ENCODE results near the gene TPSAB1. TPM values are rescaled to one million over a fixed set of nuclear protein-coding genes. Genes with fewer than 3 reads are reported as not detected.
"Not testable (repeated sequence)": the region's sequence is repeated elsewhere in the genome, so short reads cannot be mapped to it uniquely, and the experiment has no call there.

Gene TPSAB1
- total and polyA plus RNA-seq, 4 donors: 10.1 to 129 (median 89.3) TPM; not detected in 1

DNA sequence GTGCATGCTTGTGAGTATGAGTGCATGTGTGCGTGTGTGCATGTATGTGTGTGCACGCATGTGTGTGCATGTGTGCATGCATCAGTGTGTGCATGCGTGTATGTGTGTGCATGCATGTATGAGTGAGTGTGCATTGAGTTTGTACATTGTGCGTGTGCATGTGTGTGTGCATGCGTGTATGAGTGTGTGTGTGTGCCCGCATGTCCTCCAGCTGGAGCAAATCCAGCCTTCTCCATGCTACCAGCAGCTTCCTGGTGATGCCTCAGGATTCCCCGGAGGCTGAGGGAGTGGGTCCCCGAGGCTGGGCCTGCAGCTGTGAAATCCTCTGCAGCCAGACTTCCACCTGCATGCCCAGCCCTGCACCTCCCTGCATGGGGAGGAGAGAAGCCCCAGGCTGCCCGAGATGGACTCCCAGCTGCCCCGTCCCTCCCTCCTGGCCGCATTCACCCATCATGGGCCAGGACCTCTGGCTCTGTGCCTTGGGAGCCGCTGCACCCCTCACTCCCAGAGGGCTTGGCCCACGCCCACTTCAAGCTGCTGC, 24.7 kb downstream of the TPSAB1 start:
- Histone ChIP-seq H3K27me3 (ENCODE audit: control insufficient read depth in 3 of 3, insufficient read depth in 3 of 3, low read length in 2 of 3) (peaks cover 2 to 24% (median 13%) of the 10 kb centered on the region in 3 donors), H3K4me1 (ENCODE audit: control insufficient read depth in 5 of 5, insufficient read depth in 5 of 5, low read length in 5 of 5) (peaks cover 0 to 7% (median 0%) of the 10 kb centered on the region in 5 donors), H3K9ac (ENCODE audit: insufficient read depth in 1 of 2, low read length in 2 of 2) (no peak overlapping the region), H3K9me3 (ENCODE audit: control insufficient read depth in 4 of 4, insufficient read depth in 3 of 4, low read length in 3 of 4) (peaks cover 0 to 10% (median 0%) of the 10 kb centered on the region in 4 donors), H3K27ac (ENCODE audit: low read depth in 1 of 2, low read length in 1 of 2) (no peak overlapping the region), H3K36me3 (ENCODE audit: control insufficient read depth in 4 of 4, insufficient read depth in 4 of 4, low read length in 4 of 4) (no peaks in the 10 kb centered on the region), H3K4me3 (no peak overlapping the region)
- 83 to 89% methylated on average over 13 of the region's 13 CpGs for WGBS, 2 donors
- DNase-seq (no peak), ATAC-seq (ENCODE audit: insufficient read depth, low FRiP score) (no peak)
- TF ChIP-seq, protein P1, sequence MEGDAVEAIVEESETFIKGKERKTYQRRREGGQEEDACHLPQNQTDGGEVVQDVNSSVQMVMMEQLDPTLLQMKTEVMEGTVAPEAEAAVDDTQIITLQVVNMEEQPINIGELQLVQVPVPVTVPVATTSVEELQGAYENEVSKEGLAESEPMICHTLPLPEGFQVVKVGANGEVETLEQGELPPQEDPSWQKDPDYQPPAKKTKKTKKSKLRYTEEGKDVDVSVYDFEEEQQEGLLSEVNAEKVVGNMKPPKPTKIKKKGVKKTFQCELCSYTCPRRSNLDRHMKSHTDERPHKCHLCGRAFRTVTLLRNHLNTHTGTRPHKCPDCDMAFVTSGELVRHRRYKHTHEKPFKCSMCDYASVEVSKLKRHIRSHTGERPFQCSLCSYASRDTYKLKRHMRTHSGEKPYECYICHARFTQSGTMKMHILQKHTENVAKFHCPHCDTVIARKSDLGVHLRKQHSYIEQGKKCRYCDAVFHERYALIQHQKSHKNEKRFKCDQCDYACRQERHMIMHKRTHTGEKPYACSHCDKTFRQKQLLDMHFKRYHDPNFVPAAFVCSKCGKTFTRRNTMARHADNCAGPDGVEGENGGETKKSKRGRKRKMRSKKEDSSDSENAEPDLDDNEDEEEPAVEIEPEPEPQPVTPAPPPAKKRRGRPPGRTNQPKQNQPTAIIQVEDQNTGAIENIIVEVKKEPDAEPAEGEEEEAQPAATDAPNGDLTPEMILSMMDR (IDR thresholded peaks at IDR 0.05; ENCODE audit: control extremely low read depth, extremely low read depth): no peak

DNA sequence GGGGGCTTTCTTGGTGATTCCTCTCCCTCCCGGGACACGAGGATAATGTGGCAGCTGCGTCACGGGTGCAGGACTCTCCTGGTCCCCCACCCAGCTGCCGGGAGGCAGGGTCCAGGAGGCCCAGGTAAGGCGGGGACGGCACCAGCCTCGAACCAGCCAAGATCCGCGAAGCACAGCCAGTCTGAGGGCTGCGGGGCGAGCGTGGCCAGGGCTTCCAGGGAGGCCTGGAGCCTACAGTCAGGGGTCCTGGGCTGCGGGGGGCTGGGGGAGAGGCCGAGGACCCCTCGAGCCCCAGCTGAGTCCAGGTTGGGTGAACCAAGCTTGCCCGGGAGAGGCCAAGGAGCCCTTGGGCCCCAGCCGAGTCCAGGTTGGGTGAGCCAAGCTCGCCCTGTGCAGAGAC, 25.3 kb downstream of the TPSAB1 start:
- no peak overlapping the region for H3K9ac ChIP-seq (ENCODE audit: insufficient read depth in 1 of 2, low read length in 2 of 2)
- peaks cover 0 to 10% (median 0%) of the 10 kb centered on the region in 4 donors for H3K9me3 ChIP-seq (ENCODE audit: control insufficient read depth in 4 of 4, insufficient read depth in 3 of 4, low read length in 3 of 4)
- 86 to 92% methylated on average over 18 to 19 of the region's 19 CpGs for WGBS, 2 donors
- no peak overlapping the region for H3K4me3 ChIP-seq
- DNase-seq: no peak
- H3K36me3 ChIP-seq (ENCODE audit: control insufficient read depth in 4 of 4, insufficient read depth in 4 of 4, low read length in 4 of 4): no peaks in the 10 kb centered on the region
- peaks cover 0 to 7% (median 0%) of the 10 kb centered on the region in 5 donors for H3K4me1 ChIP-seq (ENCODE audit: control insufficient read depth in 5 of 5, insufficient read depth in 5 of 5, low read length in 5 of 5)
- TF ChIP-seq, protein P1 (IDR thresholded peaks at IDR 0.05; ENCODE audit: control extremely low read depth, extremely low read depth): no peak
- ATAC-seq (ENCODE audit: insufficient read depth, low FRiP score): no peak
- H3K27me3 ChIP-seq (ENCODE audit: control insufficient read depth in 3 of 3, insufficient read depth in 3 of 3, low read length in 2 of 3): peaks cover 0 to 17% (median 7%) of the 10 kb centered on the region in 3 donors
- H3K27ac ChIP-seq (ENCODE audit: low read depth in 1 of 2, low read length in 1 of 2): no peak overlapping the region

DNA sequence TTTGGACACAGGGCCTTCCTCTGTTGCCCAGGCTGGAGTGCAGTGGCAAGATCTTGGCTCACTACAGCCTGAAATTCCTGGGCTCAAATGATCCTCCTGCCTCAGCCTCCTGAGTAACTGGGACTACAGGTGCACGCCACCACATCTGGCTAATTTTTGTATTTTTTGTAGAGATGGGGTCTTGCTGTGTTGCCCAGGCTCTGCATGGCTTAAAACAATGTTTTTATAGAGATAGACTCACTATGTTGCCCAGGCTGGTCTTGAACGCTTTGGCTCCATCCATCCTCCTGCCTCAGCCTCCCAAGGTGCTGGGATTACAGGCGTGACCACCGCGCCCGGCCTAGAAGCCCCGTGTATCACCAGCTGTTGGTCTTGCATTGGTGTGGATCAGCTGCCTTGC, 28.9 kb downstream of the TPSAB1 start:
- H3K4me3 ChIP-seq; H3K27me3 ChIP-seq (ENCODE audit: control insufficient read depth in 3 of 3, insufficient read depth in 3 of 3, low read length in 2 of 3); H3K27ac ChIP-seq (ENCODE audit: low read depth in 1 of 2, low read length in 1 of 2); ATAC-seq (ENCODE audit: insufficient read depth, low FRiP score); H3K9ac ChIP-seq (ENCODE audit: insufficient read depth in 1 of 2, low read length in 2 of 2); H3K36me3 ChIP-seq (ENCODE audit: control insufficient read depth in 4 of 4, insufficient read depth in 4 of 4, low read length in 4 of 4); DNase-seq: not testable (repeated sequence)
- Histone ChIP-seq H3K9me3 (ENCODE audit: control insufficient read depth in 4 of 4, insufficient read depth in 3 of 4, low read length in 3 of 4) (peaks cover 0 to 12% (median 0%) of the 10 kb centered on the region in 4 donors), H3K4me1 (ENCODE audit: control insufficient read depth in 5 of 5, insufficient read depth in 5 of 5, low read length in 5 of 5) (peaks cover 0 to 11% (median 6%) of the 10 kb centered on the region in 5 donors)
- 94 to 95% methylated on average over 7 of the region's 7 CpGs for WGBS, 2 donors

DNA sequence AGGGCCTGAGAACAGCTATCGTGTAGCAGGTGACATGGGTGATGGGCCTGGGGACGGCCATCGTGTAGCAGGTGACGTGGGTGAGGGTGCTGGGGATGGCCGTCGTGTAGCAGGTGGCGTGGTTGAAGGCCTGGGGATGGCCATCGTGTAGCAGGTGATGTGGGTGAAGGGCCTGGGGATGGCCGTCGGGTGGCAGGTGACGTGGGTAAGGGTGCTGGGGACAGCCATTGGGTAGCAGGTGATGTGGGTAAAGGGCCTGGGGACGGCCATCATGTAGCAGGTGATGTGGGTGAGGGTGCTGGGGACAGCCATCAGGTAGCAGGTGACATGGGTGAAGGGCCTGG, 30.8 kb downstream of the TPSAB1 start:
- Histone ChIP-seq H3K4me3 (no peak overlapping the region), H3K27me3 (ENCODE audit: control insufficient read depth in 3 of 3, insufficient read depth in 3 of 3, low read length in 2 of 3) (no peaks in the 10 kb centered on the region), H3K27ac (ENCODE audit: low read depth in 1 of 2, low read length in 1 of 2) (no peak overlapping the region), H3K9ac (ENCODE audit: insufficient read depth in 1 of 2, low read length in 2 of 2) (no peak overlapping the region), H3K36me3 (ENCODE audit: control insufficient read depth in 4 of 4, insufficient read depth in 4 of 4, low read length in 4 of 4) (no peaks in the 10 kb centered on the region), H3K4me1 (ENCODE audit: control insufficient read depth in 5 of 5, insufficient read depth in 5 of 5, low read length in 5 of 5) (peaks cover 0 to 11% (median 4%) of the 10 kb centered on the region in 5 donors), H3K9me3 (ENCODE audit: control insufficient read depth in 4 of 4, insufficient read depth in 3 of 4, low read length in 3 of 4) (peaks cover 0 to 6% (median 0%) of the 10 kb centered on the region in 4 donors)
- TF ChIP-seq, protein P1 (IDR thresholded peaks at IDR 0.05; ENCODE audit: control extremely low read depth, extremely low read depth): no peak
- 78 to 84% methylated on average over 12 of the region's 12 CpGs for WGBS, 2 donors
- ATAC-seq (ENCODE audit: insufficient read depth, low FRiP score) (no peak), DNase-seq (peak in 1 of 3 donors; percentile 51)

DNA sequence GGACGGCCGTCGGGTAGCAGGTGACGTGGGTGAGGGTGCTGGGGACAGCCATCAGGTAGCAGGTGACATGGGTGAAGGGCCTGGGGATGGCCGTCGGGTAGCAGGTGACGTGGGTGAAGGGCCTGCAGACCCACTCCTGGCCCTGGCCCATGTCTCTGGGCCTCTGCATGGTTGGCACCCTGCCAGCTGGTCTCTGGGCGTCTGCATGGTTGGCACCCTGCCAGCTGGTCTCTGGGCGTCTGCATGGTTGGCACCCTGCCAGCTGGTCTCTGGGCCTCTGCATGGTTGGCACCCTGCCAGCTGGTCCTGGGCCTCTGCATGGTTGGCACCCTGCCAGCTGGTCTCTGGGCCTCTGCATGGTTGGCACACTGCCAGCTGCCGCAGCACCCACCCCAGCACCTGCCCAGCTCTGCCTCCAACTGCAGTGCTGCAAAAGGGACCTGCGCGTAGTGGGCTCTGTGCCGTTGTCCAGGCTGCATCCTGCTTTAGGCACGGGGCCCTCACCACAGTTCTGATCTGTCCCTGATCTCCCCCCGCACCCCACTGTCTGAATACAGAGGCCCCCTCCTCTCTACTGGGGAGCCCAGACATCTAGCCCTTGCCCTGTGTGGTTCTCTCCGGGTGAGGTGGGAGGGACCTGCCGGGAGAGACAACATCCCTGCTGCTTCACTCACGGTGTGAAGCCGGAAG, 31.4 kb downstream of the TPSAB1 start:
- peak; percentile 60 to 78 (median 68) for DNase-seq
- not testable (repeated sequence) for H3K27me3 ChIP-seq (ENCODE audit: control insufficient read depth in 3 of 3, insufficient read depth in 3 of 3, low read length in 2 of 3); ATAC-seq (ENCODE audit: insufficient read depth, low FRiP score); H3K27ac ChIP-seq (ENCODE audit: low read depth in 1 of 2, low read length in 1 of 2); H3K36me3 ChIP-seq (ENCODE audit: control insufficient read depth in 4 of 4, insufficient read depth in 4 of 4, low read length in 4 of 4); H3K9me3 ChIP-seq (ENCODE audit: control insufficient read depth in 4 of 4, insufficient read depth in 3 of 4, low read length in 3 of 4); H3K9ac ChIP-seq (ENCODE audit: insufficient read depth in 1 of 2, low read length in 2 of 2); H3K4me3 ChIP-seq
- H3K4me1 ChIP-seq (ENCODE audit: control insufficient read depth in 5 of 5, insufficient read depth in 5 of 5, low read length in 5 of 5): peaks cover 0 to 11% (median 4%) of the 10 kb centered on the region in 5 donors
- 12 to 26% methylated on average over 19 of the region's 19 CpGs for WGBS, 2 donors
